Stimulated activated CD4-positive, alpha-beta T cell treated with anti-CD3 and anti-CD28 coated beads, Interleukin-15, amount 100 ng/mL, for 24 hours (primary cell): Measurements from ENCODE around the gene OBSCN.

Source experiments
- DNase-seq: peaks from one replicate; pipeline ENCODE4 v3.0.0-alpha.2; 2020

Gene OBSCN

GRCh38 chr1:228362141-228362883 lies 154.5 kb downstream of the OBSCN start:
- DNase-seq: no peak

- no peak for DNase-seq
Observed at GRCh38 chr1:228362884-228363450, 155.1 kb downstream of the OBSCN start.

GRCh38 chr1:228363686-228364067 lies 155.8 kb downstream of the OBSCN start:
- no peak for DNase-seq

GRCh38 chr1:228364068-228364705 lies 156.3 kb downstream of the OBSCN start:
- DNase-seq: no peak

- no peak for DNase-seq
Observed at GRCh38 chr1:228364706-228365213, 156.9 kb downstream of the OBSCN start.

GRCh38 chr1:228365271-228366061 lies 157.6 kb downstream of the OBSCN start:
- no peak for DNase-seq

- DNase-seq: no peak
Observed at GRCh38 chr1:228366062-228366865, 158.4 kb downstream of the OBSCN start.

- DNase-seq: no peak
Observed at GRCh38 chr1:228366866-228367741, 159.3 kb downstream of the OBSCN start.

GRCh38 chr1:228367798-228368791 lies 160.3 kb downstream of the OBSCN start:
- no peak for DNase-seq

GRCh38 chr1:228368801-228369607 lies 161.2 kb downstream of the OBSCN start:
- DNase-seq: no peak

- DNase-seq: no peak
Observed at GRCh38 chr1:228369608-228370438, 162.0 kb downstream of the OBSCN start.

- DNase-seq: no peak
Observed at GRCh38 chr1:228370439-228370940, 162.6 kb downstream of the OBSCN start.

- no peak for DNase-seq
Observed at GRCh38 chr1:228370941-228371740, 163.3 kb downstream of the OBSCN start.

- DNase-seq: no peak
Observed at GRCh38 chr1:228371741-228372182, 163.9 kb downstream of the OBSCN start.

GRCh38 chr1:228372183-228373003 lies 164.5 kb downstream of the OBSCN start:
- DNase-seq: no peak
